Measurements from ENCODE around the gene RNFT2.

Gene RNFT2, protein sequence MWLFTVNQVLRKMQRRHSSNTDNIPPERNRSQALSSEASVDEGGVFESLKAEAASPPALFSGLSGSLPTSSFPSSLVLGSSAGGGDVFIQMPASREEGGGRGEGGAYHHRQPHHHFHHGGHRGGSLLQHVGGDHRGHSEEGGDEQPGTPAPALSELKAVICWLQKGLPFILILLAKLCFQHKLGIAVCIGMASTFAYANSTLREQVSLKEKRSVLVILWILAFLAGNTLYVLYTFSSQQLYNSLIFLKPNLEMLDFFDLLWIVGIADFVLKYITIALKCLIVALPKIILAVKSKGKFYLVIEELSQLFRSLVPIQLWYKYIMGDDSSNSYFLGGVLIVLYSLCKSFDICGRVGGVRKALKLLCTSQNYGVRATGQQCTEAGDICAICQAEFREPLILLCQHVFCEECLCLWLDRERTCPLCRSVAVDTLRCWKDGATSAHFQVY

DNA sequence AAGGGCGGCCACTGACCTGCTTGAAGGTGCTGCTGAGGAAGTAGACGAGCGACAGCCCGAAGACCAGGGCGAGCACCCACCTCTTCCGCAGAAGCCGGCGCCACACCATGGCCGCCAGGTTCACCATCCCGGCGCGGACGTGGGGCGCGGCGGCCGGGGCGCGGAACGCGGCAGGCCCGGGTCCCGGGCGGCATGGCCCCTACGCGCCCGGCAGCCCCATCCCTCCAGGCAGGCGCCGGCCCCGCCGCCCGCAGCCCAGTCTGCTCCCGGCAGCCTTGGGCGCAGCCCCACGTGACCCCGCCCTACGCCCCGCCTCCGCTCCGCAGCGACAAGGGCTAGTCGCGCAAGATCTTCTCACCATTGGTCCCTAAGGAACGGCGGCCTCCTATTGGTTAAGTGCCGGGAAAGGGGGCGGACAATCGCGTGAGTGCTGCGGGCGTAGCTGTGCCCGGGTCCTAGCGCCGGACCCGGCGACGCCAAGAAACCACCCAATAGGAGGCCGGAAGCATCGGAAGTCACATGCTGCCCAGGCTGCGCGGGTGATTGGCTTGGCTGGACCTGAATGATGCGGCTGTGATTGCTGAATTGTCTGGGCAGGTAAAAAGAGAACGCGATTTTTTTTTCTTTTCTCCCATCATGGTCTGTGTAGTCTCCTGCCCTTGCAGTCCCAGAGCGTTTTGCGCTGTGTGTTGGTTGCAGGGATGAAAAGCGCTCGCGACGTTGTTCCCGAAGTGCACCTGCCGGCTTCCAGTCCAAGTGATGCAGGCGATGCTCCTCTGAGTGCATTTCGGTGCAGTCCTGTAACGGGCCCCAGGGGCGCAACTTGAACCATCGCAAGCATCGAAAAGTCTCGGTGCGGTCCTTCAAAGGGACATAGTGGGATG lies at the start of gene RNFT2, which contains the start of gene SPRING1:
TSS of gene RNFT2 (plus strand) at position 542 of the 884 bp plus-strand sequence. CDS start 2,183 bp downstream, outside the sequence.
TSS of gene SPRING1 (minus strand) at position 296 of the 884 bp plus-strand sequence. CDS start at position 127, 169 bp downstream.
- peak; percentile 98 for DNase-seq

DNA sequence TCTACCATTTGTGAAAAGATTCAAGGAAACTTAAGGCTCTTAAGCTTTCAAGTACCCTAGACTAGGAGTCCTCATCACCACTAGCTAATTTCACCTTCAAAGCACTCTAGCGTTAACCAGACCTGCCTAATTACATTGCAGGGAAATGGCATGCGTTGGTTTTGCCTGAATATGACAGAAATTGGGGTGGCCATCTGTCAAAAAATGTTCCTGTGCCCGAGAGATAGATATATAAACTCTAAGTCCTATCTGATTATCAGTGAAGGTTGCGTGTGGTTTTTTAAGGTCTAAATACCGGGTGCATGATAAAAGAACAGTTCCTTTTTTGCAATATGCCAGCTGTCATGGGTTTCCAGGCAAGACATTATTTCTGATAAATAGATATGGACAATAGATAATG lies 48.6 kb upstream of the RNFT2 start:
- peak in 1 of 2 experiments; percentile 21 for DNase-seq

- peak; percentile 66 to 84 for DNase-seq
Measured at GRCh38 chr12:116689979-116690744, 48.0 kb upstream of the RNFT2 start.

DNA sequence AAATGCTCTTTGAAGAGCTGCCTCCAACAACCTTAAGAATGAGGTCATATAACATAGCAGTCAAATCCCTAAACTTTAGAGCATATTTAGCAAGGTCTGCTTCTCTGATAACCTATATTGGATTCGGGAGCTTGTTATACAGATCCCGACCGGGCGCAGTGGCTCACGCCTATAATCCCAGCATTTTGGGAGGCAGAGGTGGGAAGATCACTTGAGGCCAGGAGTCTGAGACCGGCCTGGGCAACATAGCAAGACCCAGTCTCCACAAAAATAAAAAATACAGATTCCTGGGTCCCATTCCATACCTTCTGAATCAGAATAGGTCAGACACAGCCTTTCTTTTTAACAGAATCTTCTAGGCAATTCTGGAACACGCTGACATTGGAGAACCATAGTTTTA lies 46.9 kb upstream of the RNFT2 start:
- DNase-seq: no peak

DNA sequence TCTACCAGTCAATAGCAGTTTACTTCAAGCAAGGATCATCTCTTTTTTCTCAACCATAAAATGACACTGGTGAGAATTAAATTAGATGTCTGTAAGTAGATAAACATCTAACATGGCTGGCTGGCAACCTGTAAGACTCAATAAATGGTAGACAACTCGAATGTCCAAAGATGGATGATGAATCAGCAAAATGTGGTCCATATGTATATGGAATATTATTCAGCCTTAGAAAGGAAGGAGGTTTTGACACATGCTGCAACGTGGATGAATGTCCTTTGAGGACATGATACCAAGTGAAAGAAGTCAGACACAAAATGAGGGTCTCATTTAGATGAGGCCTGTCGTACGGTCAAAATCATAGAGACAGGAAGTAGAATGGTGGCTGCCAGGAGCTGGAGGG lies 46.5 kb upstream of the RNFT2 start:
- no peak for DNase-seq

GRCh38 chr12:116692605-116693004 lies 45.5 kb upstream of the RNFT2 start:
- no peak for DNase-seq

DNA sequence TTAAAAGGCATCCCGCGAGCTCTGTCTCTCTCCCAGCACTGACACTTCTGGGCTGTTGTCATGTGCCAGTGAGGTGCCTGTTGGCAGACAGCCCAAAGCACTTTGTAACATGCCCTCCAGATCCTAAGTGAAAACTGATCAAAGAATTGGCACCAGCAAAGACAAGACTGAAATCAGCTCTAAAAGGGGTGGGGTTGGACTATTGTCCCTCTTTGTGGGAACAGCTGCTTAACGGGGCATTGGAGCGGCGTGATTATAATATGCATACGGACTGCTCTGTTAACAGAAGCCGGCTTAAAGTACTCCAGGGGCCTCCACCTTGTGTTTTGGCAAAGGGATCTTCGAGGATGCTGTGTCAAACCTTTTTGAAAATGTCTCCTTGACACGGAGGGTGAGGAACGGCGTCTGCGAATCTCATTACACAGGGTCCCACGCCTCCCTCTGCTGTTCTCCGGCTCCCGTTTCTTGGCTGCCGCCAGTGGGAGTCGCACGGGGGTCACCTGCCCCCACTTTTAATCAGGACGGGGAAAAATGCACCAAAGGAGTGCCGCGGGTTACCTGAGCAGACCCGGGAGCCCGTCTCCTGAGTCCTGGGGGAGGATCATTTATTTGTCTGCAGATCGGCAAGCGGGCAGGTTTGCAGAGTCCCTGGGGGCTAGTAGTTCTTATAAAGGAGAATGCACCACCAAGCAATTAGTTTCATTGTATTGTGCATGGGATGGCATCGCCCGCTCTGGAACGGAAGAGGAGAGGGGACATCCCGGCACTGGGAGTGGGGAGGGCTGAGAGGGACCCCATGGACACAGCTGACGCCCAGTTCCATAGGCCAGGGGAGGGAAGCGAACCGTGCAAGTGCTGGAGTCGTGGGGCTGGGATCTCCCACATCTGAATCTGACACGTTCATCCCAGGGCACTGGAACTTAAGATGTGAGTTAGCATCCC lies 44.6 kb upstream of the RNFT2 start:
- DNase-seq: peak; percentile 37 to 74

GRCh38 chr12:116694653-116695463 lies 43.3 kb upstream of the RNFT2 start:
- no peak for DNase-seq

- DNase-seq: no peak
Measured at GRCh38 chr12:116695464-116695725, 42.7 kb upstream of the RNFT2 start.

GRCh38 chr12:116697305-116697704 lies 40.8 kb upstream of the RNFT2 start:
- peak; percentile 17 to 70 for DNase-seq

DNA sequence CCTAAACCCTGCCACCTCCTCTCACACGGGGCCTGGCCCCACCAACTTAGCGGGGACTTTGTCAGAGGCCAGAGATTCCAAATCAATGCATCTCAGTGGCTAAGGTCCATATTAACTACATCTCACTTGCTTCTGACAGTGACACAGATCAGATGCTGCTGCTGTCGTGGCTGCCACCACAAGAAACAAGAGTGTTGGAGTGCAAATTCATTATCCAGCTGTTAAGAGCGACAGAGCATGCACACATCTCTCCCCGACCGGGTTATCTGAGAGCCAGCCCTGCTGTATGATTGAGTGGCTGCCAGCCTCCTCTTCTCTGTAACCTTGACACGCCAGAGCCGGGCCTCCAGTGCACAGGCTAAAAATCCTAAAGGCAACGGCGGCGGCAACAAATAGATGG lies 40.4 kb upstream of the RNFT2 start:
- DNase-seq: no peak

DNA sequence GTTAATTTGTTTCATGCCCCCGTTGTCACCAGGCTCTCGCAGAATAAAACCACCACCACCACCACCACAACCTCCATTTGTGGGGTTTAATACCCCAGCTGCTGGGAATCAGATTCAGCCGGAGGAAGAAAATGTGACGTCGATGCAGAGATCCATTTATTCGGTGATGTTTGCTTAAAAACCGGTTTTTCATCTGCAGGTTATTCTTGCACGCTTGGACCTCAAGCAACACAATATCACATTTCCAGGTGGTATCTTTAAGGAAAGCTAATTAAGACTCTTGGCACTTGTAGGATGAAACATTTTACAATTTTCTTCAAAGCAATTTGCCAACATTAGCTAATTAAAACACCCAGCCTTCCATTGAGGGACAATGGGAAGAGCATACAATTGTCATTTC lies 40.0 kb upstream of the RNFT2 start:
- DNase-seq: no peak

DNA sequence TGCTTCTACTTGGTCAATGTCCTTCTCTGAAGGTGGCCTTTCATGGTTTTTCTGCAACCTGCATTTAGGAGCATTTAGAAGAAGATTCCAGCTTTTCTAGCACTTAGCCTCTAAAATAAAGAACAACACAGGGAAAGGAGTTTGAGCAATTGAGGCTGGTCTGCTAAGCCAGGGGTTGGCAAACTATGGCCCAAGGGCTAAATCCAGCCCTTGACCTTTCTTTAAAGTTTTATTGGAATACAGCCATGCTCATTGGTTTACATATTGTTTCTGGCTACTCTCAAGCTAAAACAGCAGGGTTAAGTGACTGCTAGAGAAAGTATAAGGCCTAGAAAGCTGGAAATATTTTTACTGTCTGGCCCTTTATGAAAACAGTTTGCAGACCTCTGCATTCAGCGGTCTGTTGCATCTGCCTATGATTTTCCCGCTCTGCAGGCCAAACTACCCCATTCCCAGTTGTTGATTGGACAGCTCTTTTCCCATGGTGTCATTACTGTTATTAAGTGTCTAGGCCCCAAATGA lies 39.5 kb upstream of the RNFT2 start:
- no peak for DNase-seq

GRCh38 chr12:116700066-116700465 lies 38.0 kb upstream of the RNFT2 start:
- DNase-seq: no peak

DNA sequence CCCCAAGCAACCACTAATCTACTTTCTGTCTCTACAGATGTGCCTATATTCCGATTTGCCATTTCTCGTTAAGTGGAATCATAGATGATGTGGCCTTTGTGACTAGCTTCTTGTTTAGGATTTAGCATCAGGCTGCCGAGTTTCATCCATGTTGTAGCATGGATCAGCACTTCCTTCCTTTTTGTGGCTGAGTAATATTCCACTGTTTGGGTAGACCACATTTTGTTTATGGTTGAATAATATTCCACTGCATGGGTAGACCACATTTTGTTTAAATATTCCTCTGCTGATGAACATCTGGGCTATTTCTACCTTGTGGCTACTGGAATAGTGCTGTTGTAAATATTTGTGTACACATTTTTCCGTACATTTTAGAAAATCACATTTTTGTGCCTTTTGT lies 36.7 kb upstream of the RNFT2 start:
- DNase-seq: no peak

- peak; percentile 25 to 63 for DNase-seq
Measured at GRCh38 chr12:116703214-116703795, 34.8 kb upstream of the RNFT2 start.

- no peak for DNase-seq
Measured at GRCh38 chr12:116707751-116708150, 30.4 kb upstream of the RNFT2 start.

- DNase-seq: peak; percentile 74 to 89
Measured at GRCh38 chr12:116708826-116709756, 29.0 kb upstream of the RNFT2 start.

DNA sequence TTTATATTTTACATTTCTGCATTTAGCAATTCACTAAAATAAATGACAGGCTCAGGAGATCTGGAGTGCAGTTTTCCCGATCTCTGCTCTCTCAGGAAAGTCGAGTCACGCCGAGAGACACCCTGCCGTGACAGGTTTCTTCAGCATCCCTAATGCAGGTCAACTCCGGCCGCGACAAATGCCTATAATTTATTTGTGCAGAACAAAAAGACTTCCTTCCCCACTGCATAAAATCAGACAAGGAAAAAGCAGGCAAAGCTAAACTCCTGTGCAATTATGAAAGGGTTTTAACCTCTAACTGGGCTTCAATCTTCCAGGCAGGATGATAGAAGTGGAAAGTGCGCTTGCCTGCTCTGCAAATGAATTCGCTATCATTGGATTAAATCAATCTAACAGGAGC lies 28.3 kb upstream of the RNFT2 start:
- DNase-seq: no peak
